ENCODE results near the gene SSX4.
"Not testable (repeated sequence)": the region's sequence is repeated elsewhere in the genome, so short reads cannot be mapped to it uniquely, and the experiment has no call there.

SSX4 gene

GRCh38 chrX:48383239-48383638 lies at the start of gene SSX4:
TSS of gene SSX4 (plus strand) at chrX:48383539. CDS start at chrX:48384054, 515 bp downstream.
- not testable (repeated sequence) for DNase-seq

GRCh38 chrX:48346059-48346458 lies 37.3 kb upstream of the SSX4 start:
- not testable (repeated sequence) for DNase-seq

DNA sequence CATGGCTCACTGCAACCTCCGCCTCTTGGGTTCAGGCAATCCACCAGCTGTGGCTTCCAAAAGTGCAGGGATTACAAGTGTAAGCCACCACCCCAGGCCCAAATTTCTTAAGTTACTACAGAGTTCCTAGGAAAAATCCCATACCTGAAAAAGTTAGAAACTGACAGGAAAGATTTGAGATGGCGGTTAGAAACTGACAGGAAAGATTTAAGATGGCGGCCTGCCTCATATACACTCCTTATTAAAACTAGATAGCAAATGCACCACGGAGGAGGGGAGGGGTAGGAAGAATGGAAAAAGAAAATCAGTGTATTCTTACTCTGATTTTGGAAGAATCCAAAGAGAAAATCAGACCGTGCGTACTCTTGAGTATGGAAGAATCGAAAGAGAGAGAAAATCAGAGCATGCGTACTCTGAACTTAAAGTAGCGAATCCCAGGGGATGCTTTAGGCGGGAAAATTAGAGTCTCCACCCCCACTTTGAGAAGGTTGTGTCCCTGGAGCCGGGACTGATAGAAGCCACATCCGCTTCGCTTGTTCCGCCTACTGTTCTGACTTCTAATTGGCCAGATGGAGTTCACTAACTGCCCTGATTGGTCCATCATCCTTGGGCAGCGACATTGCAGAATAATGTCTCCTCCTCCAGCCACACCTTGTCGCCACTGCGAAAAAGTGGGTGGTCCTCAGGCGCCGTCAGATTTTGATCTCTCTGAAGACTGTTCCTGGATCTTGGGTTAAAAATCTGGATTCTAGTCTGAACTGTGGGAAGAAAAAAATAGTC lies 26.8 kb upstream of the SSX4 start, which contains the start of gene SSX3:
Gene SSX3 (minus strand): TSS at position 389 of the 780 bp plus-strand sequence. CDS start 1,454 bp downstream, outside the sequence.
- DNase-seq = not testable (repeated sequence)

- no peak for TF ChIP-seq GATA1 (IDR thresholded peaks at IDR 0.05; ENCODE audit: low read depth, low read length)
- no peak for TF ChIP-seq POLR2A (IDR thresholded peaks at IDR 0.05; ENCODE audit: low read length)
Observed at GRCh38 chrX:48357681-48358080, 25.7 kb upstream of the SSX4 start.

DNA sequence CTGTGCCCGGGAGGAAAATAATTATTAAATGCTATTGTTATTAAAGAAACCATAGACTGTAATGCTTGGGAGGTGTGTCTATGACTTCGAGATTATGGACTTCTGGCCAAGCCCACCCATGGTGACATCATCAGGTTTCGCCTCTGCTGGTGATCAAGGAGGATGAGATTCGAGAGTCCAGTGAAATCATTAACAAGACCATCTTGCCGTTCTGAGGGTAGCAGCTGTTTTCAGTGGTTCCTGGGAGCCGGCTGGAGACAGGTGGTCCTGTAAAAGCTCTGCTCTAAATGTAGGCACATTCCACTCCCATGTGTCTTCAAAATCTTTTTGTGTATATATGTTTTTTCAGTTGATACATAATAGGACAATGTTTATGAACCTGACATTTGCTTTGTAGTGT lies 24.1 kb upstream of the SSX4 start:
- not testable (repeated sequence) for DNase-seq

More at GRCh38 chrX:48357681-48358080, 25.7 kb upstream of the SSX4 start:
- no peak for DNase-seq

GRCh38 chrX:48367717-48368408 lies 15.5 kb upstream of the SSX4 start:
- not testable (repeated sequence) for DNase-seq

- not testable (repeated sequence) for DNase-seq
Observed at GRCh38 chrX:48370408-48370807, 12.9 kb upstream of the SSX4 start.

- DNase-seq = not testable (repeated sequence)
Observed at GRCh38 chrX:48396931-48397330, 13.6 kb downstream of the SSX4 start.

- DNase-seq = not testable (repeated sequence)
Observed at GRCh38 chrX:48397825-48398224, 14.5 kb downstream of the SSX4 start.

- not testable (repeated sequence) for DNase-seq
Observed at GRCh38 chrX:48411860-48412259, 28.5 kb downstream of the SSX4 start, which contains the start of gene SSX4B. TSS of gene SSX4B (minus strand) at chrX:48411960. CDS start at chrX:48411372, 588 bp downstream.

- not testable (repeated sequence) for DNase-seq
Observed at GRCh38 chrX:48427027-48427716, 43.8 kb downstream of the SSX4 start.

DNA sequence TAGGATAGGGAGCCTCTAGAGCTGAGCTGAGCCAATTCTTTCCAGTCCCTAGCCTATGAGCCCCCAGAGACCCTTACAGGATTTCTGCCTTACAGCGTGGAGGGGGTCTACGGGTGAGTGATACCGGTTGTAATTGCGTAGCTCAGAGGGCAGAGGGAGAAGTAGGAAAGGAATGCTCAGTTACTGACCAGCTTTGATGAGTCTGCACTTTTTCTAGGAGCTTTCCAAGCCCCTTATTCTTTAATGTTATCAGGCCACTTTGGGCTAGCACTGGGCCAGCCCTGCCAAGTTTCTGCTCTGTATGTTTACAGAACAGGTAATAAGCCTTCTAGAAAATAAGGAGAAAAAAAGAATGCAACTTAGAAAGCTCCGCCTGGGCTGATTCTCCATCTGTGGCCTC lies 46.3 kb downstream of the SSX4 start:
- DNase-seq = not testable (repeated sequence)

DNA sequence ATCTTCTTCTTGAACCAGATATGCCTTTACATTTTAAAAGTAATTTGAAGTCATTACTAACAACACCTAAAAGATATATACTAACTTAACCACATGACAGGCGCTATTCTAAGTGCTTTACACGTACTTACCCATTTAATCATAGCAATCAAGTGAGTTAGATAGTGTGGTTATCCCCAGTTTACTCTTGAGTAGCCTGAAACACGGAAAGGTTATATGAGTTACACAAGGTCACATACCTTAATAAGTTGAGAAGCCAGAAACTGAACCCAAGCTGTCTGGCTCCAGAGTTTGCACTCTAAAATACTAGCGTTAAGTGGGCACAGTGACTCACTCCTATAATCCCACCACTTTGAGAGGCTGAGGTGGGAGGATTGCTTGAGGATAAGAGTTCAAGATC lies 46.8 kb downstream of the SSX4 start:
- DNase-seq = not testable (repeated sequence)

DNA sequence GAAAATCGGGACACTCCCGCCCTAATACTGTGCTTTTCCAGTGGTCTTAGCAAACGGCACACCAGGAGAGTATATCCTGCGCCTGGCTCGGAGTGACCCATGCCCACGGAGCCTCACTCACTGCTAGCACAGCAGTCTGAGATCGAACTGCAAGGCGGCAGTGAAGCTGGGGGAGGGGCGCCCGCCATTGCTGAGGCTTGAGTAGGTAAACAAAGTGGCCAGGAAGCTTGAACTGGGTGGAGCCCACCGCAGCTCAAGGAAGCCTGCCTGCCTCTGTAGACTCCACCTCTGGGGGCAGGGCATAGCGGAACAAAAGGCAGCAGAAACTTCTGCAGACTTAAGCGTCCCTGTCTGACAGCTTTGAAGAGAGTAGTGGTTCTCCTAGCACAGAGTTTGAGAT lies 50.4 kb downstream of the SSX4 start:
- not testable (repeated sequence) for DNase-seq
